HG03196 (cell line): Measurements from ENCODE around the gene DOK7.

ENCODE experiments used
- ATAC-seq: cut with Tn5 transposase; IDR thresholded peaks from one replicate; pipeline ENCODE4 v1.9.1; 2021; ENCODE audit not compliant: unreplicated experiment

Gene DOK7

DNA sequence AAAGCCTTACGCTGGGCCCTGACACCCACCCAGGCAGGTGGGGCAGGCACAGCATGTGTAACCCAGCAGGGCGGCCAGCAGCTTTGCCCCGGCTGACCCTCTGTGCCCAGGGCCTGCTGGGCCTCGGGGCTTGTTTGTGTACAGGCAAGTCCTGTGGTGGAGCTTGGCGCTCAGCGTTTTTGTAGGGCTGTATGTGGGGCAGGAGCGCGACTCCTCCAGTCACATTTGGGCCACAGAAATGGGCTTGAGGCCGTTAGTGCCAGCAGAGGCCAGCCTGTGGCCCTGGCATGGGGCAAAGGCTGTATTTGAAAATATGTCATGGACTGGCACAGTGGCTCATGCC, 36.0 kb upstream of the DOK7 start:
- no peak for ATAC-seq

DNA sequence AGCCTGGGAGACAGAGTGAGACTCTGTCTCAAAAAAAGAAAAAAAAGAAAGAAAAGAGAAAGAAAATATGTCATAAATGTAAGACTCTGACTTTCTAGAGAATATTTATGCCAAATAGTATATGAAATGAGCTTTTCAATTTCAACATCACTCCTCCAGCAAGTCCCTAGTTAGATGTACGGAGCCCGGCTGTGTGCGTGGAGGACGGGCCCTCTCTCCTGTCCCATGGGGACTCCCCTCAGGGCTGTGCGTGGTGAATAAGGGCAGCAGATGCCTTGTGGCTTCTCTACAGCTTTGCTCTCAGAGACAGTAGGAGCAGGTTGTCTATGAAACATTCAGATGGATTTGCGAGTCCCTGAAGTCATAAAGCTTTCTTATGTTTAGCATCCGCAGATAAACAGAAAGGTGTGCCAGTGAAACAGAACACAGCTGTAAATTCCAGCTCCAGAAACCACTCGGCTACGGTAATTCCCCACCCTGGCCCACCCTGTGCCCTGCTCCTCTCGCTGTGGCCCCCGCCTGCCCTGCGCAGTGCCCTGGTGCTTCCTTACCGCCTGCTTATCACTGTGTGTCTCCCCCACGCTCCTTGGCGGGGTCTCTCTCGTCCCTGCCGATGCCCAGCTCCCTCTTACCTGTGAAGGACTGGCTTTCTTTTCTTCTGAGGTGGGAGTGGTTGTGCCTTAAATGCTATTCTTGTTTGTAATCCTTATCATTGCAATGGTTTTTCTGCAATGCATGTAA, 35.2 kb upstream of the DOK7 start:
- ATAC-seq, result no peak

DNA sequence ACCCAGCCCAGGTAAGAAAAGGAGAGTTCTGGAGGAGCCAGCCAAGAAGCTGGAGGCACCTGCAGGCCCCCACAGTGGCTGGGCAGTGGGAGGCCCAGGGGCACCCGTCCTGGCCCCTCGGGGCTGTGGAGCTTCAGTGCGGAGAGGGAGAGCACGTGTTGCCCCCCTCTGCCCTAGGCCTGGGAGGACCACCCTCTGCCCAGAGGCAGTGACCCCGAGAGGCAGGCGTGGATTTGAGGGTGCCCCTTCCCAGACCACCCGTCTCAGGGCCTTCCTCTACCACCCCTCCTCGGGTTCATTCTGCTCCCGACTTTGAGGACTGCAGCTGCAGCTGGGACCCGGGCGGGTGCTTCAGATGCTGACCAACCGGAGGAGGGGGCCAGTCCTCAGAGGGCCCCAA, 33.5 kb upstream of the DOK7 start:
- no peak for ATAC-seq

DNA sequence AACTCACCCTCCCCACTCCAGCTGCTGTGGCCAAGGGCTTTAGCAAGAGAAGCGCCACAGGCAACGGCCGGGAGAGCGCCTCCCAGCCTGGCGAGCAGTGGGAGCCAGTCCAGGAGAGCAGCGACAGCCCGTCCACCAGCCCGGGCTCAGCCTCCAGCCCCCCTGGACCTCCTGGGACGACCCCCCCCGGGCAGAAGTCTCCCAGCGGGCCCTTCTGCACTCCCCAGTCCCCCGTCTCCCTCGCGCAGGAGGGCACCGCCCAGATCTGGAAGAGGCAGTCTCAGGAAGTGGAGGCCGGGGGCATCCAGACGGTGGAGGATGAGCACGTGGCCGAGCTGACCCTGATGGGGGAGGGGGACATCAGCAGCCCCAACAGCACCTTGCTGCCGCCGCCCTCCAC, 32.6 kb upstream of the DOK7 start:
- no peak for ATAC-seq

DNA sequence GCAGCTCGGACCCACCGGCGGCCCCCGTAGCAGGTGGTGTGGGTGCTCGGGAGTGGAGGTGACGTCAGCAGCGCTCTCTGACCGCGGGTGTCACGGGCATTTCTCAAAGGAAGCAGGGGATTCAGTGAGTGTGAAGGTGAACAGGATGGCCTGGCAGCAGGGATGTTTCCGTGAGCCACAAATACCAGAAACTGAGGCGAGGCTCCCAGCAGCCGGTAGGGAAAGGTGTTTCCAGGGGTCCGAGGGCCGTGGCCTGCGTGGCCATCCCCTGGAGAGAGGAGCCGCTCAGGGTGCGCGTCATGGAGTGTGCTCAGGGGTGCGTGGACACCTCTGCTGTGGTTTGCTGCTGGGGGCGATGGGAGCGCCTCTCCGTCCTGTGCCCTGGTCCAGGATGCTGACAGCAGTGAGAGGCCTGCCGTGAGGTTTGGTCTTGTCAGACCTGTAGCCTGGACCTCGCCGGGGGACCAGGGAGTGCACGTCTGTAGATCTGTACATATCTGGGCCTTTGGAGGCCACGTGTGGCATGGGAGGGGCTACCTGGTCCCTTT, 31.6 kb upstream of the DOK7 start:
- no peak for ATAC-seq

DNA sequence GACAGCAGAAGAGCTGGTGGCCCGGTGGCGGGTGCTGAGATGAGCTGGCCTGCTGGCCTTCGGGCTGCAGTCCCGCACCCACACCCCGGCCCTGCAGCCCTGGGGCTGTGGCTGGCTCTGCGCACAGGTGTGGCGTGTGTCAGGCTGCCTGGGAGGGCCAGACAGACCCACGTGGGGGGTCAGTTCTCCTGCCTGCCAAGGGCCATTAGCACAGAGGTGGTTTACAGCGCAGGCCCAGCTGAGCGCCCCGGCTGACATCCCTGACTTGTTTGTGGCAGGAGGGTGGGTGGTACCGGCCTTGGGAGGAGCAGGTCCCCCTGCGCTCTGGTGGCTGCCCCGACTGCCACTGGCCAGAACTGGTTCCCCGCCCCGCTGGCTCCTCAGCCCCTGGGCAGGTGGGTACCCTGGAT, 30.7 kb upstream of the DOK7 start:
- ATAC-seq, result no peak

DNA sequence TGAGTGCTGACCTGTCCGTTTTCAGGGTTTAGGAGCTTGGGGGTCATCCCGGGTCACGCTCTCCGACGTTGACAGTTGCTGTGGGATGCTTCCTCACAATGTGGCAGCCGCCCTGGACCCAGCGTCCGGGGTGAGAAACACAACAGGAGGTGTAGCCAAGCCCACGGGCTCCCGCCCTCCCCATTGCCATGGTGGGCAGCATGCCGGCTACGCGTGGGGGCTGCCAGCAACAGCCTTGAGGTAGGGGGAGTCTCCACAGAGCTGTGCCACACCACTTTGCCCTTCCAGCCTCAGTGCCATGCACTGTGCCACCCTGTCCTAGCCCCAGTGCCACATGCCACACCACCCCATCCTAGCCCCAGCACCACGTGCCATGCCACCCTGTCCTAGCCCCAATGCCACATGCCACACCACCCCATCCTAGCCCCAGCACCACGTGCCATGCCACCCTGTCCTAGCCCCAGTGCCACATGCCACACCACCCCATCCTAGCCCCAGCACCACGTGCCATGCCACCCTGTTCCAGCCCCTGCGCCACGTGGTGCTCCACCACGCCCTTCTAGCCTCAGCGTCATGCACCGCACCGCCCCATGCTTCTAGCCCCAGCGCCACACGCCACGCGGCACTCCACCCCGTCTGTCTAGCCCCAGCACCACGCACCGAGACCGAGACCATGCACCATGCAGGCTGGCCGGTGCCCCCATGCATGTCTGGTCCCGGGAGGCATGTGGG, 29.8 kb upstream of the DOK7 start:
- no peak for ATAC-seq

DNA sequence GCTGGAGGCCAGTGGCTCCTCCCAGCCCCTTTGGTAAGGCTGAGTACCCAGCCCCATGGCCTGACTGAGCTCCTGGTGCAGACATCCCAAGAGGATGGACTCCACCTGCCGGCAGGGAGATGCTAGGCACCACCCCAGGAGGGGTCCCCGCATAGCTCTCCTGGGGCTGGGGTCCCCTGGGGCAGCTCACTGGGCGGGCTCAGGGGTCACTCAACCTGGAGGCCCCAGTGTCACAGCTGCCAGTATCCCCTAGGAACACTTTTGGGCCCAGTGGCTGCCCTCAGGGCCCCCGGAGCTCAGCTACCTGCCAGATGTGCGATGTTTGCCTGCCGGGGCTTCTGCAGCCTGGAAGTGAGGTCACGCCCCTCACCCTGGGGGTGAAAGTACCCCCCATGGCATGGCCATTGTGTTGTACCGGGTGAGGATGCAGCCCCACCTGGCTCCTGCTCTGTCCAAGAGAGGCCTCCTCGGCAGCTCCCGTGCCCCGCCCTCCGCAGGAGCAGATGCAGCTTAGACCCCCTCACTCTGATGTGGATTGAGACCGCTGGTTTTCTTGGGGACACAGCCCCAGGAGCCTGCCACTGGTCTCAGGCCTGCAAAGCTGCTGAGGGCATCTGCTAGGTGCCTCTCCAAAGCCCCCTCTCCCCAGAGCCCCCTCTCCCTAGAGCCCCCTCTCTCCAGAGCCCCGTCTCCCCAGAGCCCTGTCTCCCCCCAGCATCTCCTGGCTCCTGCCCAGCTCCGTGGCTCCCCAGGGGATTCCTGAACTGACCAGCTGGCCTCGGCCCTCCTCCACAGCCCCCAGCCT, 28.0 kb upstream of the DOK7 start:
- ATAC-seq, result no peak

DNA sequence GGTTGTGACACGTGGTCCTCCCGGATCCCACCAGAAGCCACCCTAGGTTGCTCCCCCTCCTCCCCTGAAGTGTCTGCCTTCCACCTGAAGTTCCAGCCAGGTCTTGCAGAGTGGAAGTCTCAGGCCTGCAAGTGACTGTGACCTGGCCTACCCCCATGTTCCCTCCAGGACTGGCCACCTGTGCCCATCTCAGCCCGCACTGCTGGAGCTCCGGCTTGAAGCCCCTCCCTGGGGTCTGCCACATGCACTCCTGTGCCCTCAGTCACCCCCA, 27.5 kb upstream of the DOK7 start:
- no peak for ATAC-seq

DNA sequence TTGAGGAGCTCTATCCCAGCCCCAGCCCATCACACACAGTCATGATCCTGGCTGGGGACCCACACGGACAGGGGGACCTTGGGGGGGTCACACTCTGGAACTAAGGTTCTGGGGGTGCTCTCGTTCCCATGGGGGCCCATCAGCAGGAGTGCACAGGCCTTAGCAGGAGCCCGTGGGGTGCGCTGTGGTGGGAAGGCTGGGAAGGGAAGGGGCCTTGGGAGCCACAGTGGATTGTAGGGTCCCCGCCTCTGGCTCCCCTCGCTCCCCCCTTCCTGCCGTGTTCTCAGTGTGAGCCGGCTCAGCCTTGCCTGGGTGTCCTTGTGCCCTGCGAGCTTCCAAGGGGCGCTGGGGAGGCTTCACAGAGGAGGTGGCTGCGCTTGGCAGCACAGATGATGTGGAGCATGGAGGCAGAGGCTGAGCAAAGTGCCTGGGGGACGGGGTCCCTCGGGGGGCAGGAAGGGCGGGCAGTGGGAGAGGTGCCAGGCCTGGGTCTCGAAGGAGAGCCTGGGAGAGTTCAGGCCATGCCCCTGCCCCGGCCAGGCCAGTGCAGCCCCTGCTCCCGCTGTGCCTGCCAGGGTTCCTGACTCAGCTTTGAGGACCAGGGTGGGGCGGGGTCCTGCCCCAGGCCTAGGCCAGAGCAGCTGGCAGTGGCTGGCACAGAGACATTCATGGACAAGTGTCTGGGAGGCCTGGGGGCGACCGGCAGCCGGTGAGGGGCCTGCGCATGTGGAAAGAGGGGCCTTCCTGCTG, 26.9 kb upstream of the DOK7 start:
- no peak for ATAC-seq

DNA sequence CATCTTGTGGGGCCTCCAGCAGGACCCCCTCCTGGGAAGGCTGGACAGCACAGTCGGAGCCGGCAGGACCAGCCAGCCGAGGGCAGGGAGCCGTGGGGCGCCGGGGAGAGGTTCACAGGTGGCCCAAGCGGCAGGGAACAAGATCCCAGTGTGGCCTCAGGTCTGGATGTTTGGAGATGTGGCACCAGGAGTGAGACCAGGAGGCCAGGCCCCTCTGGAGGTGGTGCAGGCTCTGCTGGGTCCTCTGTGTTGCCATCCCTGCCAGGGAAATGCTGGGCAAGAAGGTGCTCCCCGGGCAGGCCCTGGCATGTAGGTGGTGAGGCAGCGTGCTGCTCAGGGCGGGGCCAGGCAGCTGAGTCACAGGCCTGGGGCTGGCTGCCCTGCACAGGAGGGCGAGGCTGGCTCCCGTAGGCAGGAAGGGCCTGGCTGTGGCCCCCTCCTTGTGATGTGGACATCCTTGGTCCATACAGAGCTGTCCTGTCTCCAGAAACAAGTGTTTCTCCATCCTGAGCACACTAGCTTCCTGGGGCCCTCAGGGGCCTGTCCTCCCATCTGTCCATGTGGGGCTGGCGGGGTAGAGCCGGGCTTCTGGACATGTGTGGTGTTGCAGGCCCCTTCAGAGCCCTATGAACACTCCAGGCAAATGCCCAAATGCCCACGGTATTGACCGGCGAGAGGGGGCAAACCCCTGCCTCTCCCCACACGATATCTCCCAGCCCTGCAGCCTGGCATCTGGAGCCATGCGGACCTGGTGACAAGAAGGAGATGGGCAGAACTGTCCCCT, 26.1 kb upstream of the DOK7 start:
- ATAC-seq, result no peak

DNA sequence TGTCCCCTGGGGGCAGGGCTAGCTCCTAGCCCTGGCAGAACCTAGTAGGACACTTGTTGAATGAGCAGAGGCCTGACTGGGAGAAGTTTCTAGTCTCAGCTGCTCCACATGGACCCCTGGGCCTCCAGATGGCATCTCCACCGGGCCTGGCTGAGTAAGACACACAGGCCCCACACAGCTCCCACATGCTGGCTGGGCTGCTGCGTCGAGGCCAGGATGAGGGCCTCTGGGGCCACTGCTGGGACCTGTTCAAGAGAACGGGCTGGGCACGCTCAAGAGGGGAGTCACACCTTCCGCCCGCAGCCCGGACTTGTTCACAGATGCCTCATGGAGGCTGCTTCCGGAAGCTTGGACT, 25.5 kb upstream of the DOK7 start:
- no peak for ATAC-seq

DNA sequence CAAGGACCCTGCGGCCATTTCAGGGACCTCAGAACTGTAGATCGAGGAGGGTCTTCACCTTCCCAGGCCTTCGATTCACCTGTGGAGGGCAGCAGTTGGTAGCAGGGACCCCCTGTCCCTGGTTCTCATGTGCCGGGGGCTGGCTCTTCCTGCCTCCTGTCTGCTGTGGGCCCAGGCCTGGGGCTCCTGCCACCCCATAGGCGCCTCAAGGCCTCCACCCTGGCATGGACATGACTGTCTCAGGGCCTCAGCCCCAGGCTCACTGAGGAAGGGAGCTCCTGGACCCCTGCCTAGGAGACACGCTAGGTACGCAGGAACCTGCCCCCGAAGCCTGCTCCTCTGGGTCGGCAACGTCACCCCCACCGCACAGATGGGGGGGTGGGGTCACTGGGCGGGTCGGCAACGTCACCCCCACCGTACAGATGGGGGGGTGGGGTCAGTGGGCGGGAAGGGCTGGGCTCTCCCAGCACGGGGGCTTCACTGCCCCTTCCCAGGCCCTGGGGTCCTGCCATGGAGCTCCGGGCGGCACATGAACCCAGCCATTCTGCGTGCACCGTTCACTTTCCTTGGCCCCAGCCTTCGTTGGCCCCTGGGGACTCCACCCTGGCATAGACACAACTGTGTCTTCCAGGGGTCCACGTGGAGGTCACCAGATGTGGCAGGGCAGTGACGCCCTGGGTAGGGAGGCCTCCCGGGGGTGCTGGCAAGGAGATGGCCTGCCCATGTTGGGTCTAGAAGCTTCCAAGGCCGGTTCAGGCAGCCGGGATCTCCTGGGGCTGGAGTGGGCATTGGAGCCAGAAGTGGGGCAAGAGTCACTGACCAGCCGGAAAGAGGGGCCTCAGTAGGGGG, 24.9 kb upstream of the DOK7 start:
- ATAC-seq, result no peak

DNA sequence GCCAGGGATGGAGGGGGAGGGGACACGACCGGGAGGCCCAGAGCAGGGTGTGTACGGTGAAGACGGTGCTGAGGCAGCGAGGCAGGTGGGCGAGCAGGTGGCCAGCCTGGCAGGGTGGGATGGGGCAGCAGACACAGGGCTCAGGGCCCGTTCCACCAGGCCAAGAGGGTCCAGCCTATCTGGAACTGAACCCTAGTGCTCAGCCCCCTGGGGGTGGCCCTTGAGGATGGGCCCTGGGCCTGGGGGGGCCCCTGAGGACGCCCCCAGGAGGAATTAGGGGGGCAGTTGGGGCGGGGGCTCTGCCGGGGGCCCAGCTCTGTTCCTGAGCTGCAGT, 24.3 kb upstream of the DOK7 start:
- ATAC-seq, result no peak

DNA sequence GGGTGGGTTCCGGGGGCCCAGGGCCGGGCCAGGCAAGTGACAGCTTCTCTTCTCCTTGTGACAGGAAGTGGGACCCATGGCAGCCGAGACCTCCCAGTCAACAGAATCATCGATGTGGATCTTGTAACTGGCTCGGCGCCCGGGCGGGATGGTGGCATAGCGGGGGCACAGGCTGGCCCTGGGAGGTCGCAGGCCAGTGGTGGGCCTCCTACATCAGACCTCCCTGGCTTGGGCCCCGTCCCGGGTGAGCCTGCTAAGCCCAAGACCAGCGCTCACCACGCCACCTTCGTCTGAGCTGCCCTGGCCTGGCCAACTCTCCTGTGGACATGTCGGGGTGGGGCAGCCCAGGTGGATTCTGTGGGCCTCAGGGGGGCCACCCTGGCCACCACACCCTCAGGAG, 23.7 kb upstream of the DOK7 start:
- ATAC-seq, result no peak

DNA sequence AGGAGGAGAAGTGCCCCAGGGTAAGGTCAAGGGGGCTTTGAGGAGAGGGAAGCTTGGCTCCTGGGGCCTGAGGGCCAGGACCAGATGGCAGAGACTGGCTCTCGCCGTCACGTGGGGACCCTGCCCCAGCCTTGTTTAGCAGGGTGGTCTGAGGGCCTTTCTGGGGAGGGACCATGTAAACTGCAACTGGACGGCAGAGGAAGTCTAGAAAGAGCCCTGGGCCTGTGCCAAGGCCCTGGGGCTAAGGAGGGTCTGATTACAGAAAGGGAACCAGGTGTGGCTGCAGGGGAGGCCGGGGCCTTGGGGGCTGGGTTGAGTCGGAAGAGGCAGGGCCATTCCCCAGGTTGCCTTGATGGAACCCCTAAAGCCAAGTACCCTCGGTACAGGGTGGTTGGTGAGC, 23.1 kb upstream of the DOK7 start:
- ATAC-seq, result no peak

DNA sequence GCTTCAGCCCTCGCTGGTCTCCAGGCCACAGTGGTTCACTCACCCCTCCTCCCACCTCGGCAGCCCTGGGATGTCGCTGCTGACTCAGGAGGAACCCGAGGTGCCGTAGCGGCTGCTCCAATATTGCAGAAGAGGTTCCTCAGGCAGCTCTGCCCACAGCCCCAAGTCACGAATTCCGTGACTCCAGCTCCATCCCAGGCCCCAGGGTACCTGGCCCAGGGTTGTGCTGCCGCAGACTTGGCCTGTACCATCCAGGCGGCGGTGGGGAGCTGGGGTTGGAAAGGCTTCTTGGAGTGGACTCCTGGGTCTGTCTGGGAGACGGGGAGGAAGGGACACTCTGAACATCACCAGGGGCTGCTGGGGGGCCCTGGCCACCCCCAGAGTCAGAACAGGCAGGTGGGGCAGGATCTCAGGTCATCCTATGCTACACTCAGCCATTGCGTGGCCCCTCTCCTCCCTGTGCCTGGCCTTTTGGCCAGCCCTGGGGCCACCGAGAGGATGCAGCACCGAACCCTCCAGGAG, 22.1 kb upstream of the DOK7 start:
- no peak for ATAC-seq

DNA sequence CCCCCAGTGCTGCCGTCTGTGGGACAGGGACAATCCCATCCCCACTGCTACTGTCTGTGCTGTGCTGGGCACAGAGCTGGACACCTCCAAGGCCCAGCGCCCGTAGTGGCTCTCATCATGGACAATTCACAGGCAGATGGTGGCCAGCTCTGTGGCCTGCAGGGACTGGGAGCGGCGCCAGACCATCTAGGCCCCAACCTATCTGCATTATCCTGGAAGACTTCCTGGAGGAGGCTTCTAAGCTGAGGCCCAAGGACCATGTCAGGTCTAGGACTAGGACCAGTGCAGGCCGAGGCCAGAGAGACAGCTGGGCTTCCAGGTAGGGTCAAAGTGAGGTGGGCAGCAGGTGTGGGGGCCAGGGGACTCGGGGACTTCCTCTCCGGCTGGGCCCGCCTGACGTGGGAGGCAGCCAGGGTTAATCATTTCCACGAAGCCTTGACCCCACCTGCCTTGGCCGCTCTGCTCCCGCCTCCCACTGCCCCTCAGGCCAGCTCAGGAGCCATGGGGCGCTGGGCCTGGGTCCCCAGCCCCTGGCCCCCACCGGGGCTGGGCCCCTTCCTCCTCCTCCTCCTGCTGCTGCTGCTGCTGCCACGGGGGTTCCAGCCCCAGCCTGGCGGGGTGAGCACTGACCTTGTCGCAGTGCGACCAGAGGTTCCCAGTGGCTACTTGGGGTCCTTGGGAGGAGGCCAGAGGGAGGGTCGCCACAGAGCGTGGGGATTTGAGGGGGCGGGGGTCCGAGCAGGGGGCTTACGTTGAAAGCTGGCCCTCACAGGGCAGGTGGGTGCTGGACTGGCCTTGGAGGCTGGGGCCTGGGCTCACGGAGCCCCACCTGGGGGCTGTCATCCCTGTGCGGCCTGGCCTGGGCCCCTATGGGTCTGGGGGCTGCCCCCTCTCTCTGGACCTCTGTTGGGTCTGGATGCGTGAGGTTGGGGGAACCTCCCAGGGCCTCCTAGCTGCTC, 21.3 kb upstream of the DOK7 start, which contains the start of gene HGFAC:
Gene HGFAC, plus strand, starts transcription at position 468 of the 959 bp plus-strand sequence. Its CDS starts 34 bp downstream, at position 502.
- ATAC-seq, result no peak
